ACC112 (cell line): ENCODE measurements around the gene NGEF.
"Not testable (repeated sequence)": the region's sequence is repeated elsewhere in the genome, so short reads cannot be mapped to it uniquely, and the experiment has no call there.

ENCODE experiments used
- H2AFZ ChIP-seq: fragments of 200-600 bp; sonication (generic); one replicate; pipeline ENCODE4 v1.6.0; 2017; ENCODE audit warnings: antibody characterized with exemption, low read length; ENCODE audit not compliant: unreplicated experiment
- H3K27ac ChIP-seq: fragments of 200-600 bp; sonication (generic); 2 replicates; pipeline ENCODE4 v1.5.1; 2014; ENCODE audit warnings: low read depth, mild to moderate bottlenecking, antibody characterized with exemption, low read length, moderate library complexity
- H3K27me3 ChIP-seq: fragments of 200-600 bp; sonication (generic); 2 replicates; pipeline ENCODE4 v1.6.1; 2014; ENCODE audit warnings: mild to moderate bottlenecking, antibody characterized with exemption, low read length, moderate library complexity, mixed read lengths; ENCODE audit not compliant: insufficient read depth
- H3K36me3 ChIP-seq: fragments of 200-600 bp; sonication (generic); 2 replicates; pipeline ENCODE4 v1.6.1; 2016; ENCODE audit warnings: mild to moderate bottlenecking, antibody characterized with exemption, low read length, moderate library complexity, mixed read lengths; ENCODE audit not compliant: insufficient read depth
- H3K4me1 ChIP-seq: fragments of 200-600 bp; sonication (generic); one replicate; pipeline ENCODE4 v1.6.1; 2016; ENCODE audit warnings: low read length, mixed read lengths; ENCODE audit not compliant: insufficient read depth, unreplicated experiment, control insufficient read depth
- H3K4me3 ChIP-seq: fragments of 200-600 bp; sonication (generic); 2 replicates; pipeline ENCODE4 v1.5.1; 2014; ENCODE audit warnings: mild to moderate bottlenecking, low read depth, low read length
- H3K79me2 ChIP-seq: fragments of 200-600 bp; sonication (generic); one replicate; pipeline ENCODE4 v1.6.0; 2016; ENCODE audit warnings: low read length; ENCODE audit not compliant: control insufficient read depth, unreplicated experiment, insufficient read depth

The NGEF gene

DNA sequence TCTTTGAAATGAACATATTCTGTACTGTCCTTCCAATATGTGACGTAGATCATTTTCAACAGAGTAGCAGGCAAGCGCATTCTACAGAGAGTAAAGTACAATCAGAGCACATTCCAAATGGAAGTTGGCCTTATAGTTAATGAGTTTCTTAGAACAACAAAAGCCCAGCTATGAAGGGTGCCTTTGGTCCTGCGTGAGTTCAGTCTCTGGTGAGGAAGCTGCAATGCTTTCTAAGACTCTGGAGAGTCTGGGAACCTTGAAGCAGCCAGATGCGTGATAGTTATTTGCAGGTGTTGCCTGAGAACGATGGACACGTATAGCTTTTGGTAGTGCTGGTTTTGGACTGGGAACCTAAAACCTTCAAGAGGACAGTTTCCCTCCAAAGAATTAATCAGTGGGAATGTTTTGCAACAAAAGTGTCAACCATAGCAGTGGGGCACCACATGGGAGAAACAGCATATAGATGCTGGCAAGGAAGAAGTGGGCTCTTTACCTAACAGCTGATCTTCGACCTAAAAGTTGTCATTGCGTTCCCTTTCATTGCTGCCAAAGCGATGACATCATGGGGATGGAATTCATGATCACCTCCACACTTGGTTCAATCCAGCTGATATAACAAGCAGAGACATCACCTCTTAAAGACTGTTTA, 152.3 kb downstream of the NGEF start:
- Histone ChIP-seq H3K36me3 (peaks cover 47% of the 10 kb centered on the region), H2AFZ (no peak overlapping the region), H3K4me1 (peaks cover 20% of the 10 kb centered on the region), H3K79me2 (no peaks in the 10 kb centered on the region), H3K4me3 (no peak overlapping the region), H3K27ac (no peak overlapping the region), H3K27me3 (no peaks in the 10 kb centered on the region)

DNA sequence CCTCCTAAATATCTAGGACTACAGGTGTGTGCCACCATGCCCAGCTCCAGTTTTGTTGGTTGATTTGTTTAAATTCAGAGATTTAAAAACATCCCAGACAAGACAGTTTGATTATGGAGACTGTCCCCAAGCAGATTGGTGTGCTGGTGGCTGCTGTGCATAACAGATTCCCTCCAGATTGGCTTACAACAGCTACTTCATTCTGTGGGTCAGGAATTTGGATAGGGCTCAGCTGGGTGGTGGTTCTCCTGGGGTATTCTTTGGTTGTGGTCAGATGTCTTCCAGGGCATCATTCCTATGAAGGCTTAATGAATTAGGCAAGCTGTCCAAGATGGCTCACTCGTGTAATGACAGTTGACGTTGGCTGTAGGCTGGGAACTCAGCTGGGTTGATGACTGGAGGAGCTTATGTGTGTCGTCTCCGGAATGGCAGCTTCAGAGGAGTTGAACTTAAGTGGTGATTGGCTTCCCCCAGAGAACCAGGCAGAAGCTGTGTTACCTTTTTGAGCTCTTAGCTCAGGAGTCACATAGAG, 153.6 kb downstream of the NGEF start:
- H3K27me3 ChIP-seq, result no peaks in the 10 kb centered on the region
- H3K36me3 ChIP-seq, result peaks cover 52% of the 10 kb centered on the region
- peaks cover 28% of the 10 kb centered on the region for H3K4me1 ChIP-seq
- H3K79me2 ChIP-seq, result no peaks in the 10 kb centered on the region
- H2AFZ ChIP-seq, result no peak overlapping the region
- no peak overlapping the region for H3K4me3 ChIP-seq
- no peak overlapping the region for H3K27ac ChIP-seq

DNA sequence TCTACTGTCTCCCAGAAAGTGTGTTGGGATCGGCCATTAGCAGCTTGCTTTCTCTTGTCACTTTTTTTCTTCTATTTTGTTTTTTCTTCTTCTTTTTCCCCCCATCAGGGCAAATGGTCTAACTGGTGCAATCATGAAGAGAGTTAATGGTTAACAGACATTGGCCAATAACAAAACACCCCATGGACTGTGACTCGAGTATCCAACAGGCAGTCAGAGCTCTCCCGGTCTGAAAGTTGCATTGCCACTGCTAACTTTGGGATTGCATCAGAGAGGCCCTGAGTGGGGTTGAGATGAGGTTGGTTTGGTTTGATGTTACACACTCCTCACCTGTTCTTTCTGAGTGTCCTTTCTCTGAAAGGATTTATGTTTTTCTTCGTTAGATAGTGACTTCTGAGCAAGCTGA, 155.9 kb downstream of the NGEF start:
- Histone ChIP-seq H3K36me3 (peaks cover 55% of the 10 kb centered on the region), H3K27ac (peak overlapping the region; percentile 39), H3K27me3 (no peaks in the 10 kb centered on the region), H3K79me2 (no peaks in the 10 kb centered on the region), H3K4me1 (peaks cover 44% of the 10 kb centered on the region), H3K4me3 (no peak overlapping the region), H2AFZ (no peak overlapping the region)

DNA sequence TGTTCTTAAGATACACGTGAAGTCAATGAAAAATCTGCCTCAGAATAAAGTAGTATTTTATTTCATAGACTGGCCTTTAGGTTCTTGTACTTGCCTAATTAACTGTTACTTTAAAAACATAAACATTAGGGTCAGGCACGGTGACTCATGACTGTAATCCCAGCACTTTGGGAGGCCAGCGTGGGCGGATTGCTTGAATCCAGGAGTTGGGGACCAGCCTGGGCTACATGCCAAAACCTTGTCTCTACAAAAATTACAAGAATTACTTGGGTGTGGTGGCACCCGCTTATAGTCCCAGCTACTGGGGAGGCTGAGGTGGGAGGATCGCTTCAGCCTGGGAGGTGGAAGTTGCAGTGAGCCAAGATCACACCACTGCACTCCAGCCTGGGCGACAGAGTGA, 159.0 kb downstream of the NGEF start:
- Histone ChIP-seq H3K27ac (peak overlapping the region; percentile 40), H3K79me2 (no peaks in the 10 kb centered on the region), H2AFZ (no peak overlapping the region), H3K27me3 (no peaks in the 10 kb centered on the region), H3K4me3 (no peak overlapping the region), H3K4me1 (peaks cover 38% of the 10 kb centered on the region), H3K36me3 (peaks cover 43% of the 10 kb centered on the region)

DNA sequence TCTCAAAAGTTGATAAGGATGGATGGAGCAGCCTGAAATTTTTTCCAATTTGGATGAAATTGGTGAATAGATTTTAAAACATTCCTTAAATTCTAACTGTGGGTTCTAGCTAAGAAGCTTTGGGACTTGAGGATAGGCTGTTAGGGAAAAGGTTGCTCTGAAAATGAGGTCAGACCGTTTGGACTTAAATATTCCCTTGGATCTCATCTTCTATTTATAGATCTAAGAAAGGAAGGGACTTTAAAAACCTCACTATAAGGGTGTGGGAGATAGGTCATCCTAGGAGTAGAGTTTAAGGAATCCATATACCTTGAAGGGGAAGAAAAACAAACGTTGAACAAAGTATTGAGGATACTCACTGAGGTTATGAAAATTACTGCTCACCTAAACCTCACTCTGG, 160.4 kb downstream of the NGEF start:
- peaks cover 38% of the 10 kb centered on the region for H3K4me1 ChIP-seq
- H3K36me3 ChIP-seq, result peaks cover 34% of the 10 kb centered on the region

DNA sequence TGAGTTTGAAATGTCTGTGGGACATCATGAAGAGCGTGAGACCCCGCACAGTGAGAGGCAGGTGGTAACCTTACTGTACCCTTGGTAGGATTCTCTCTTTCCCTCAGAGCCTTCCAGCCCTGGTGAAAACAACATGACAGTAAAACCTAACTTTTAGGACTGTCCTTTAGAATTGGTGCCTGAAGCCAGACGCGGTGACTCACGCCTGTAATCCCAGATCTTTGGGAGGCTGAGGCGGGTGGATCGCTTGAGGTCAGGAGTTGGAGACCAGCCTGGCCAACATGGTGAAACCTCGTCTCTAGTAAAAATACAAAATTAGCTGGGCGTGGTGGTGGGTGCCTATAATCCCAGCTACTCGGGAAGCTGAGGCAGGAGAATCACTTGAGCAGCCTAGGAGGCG, 161.0 kb downstream of the NGEF start:
- H3K79me2 ChIP-seq, H3K4me3 ChIP-seq, H3K27me3 ChIP-seq, H2AFZ ChIP-seq: not testable (repeated sequence)
- H3K36me3 ChIP-seq, result peaks cover 29% of the 10 kb centered on the region
- H3K27ac ChIP-seq, result 0 out of 2 replicates have a peak overlapping the region, but pooled peaks have one; percentile 13
- peaks cover 36% of the 10 kb centered on the region for H3K4me1 ChIP-seq

More for the DNA sequence above, 160.4 kb downstream of the NGEF start:
- Histone ChIP-seq H3K79me2 (no peaks in the 10 kb centered on the region), H3K4me3 (no peak overlapping the region), H3K27me3 (no peaks in the 10 kb centered on the region), H2AFZ (no peak overlapping the region), H3K27ac (no peak overlapping the region)

DNA sequence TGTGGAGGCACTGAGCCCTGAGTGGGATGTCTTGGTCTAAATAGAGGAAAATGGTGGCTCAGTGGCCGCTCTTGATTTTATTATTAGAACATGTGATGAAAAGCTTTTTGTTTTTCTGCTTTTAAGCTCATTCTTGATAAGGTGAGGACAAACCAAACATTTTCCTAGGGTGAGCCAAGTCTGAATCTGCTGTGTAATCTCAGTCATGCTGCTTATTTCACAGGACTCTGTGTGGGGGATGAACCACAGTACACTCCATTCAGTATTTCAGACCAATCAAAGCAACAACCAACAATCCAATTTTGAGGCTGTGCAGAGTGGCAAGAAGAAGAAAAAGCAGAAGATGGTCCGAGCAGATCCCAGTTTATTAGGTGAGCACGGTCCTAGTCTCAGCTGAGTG, 163.0 kb downstream of the NGEF start:
- peaks cover 20% of the 10 kb centered on the region for H3K4me1 ChIP-seq
- no peak overlapping the region for H2AFZ ChIP-seq
- no peaks in the 10 kb centered on the region for H3K79me2 ChIP-seq
- H3K27me3 ChIP-seq, result no peaks in the 10 kb centered on the region
- H3K4me3 ChIP-seq, result no peak overlapping the region
- H3K36me3 ChIP-seq, result peaks cover 28% of the 10 kb centered on the region
- H3K27ac ChIP-seq, result no peak overlapping the region

DNA sequence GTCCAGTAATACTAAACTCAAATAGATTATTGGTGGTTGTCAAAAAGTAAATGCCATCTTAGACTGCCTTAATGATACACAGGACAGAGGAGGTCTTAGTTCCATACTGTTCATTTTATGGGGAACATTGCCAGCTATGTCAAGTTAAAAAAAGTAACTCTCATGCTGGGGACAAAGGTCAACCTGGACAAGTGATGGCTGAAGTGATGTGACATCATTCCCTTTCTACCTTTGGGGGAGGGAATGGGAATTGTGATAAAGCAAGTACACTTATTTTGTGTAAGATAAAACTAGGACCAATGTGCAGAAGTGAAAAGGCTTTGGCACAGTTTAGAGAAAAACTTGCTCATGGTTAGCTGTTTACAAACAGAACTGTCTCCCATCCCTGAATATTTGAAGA, 167.0 kb downstream of the NGEF start:
- Histone ChIP-seq H3K79me2 (no peaks in the 10 kb centered on the region), H3K4me3 (no peak overlapping the region), H2AFZ (no peak overlapping the region), H3K27ac (no peak overlapping the region), H3K27me3 (no peaks in the 10 kb centered on the region), H3K4me1 (no peaks in the 10 kb centered on the region), H3K36me3 (peaks cover 24% of the 10 kb centered on the region)

DNA sequence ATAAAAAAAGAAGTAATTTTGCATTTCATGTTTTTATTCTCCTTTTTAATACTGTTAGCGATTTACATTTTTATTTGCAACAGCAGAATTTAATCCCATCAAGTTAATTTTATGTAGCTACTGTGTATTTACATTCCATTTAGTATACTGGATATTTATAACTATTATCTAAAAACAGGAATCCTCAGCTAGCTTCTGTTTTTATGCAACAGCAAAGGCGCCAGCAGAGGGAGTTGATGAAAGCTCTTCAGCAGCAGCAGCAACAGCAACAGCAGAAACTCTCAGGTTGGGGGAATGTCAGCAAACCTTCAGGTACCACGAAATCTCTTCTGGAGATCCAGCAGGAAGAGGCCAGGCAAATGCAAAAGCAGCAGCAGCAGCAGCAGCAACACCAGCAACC, 169.2 kb downstream of the NGEF start:
- H2AFZ ChIP-seq, result no peak overlapping the region
- no peak overlapping the region for H3K4me3 ChIP-seq
- H3K27me3 ChIP-seq, result no peaks in the 10 kb centered on the region
- peaks cover 40% of the 10 kb centered on the region for H3K36me3 ChIP-seq
- H3K27ac ChIP-seq, result no peak overlapping the region
- no peaks in the 10 kb centered on the region for H3K79me2 ChIP-seq
- no peaks in the 10 kb centered on the region for H3K4me1 ChIP-seq

DNA sequence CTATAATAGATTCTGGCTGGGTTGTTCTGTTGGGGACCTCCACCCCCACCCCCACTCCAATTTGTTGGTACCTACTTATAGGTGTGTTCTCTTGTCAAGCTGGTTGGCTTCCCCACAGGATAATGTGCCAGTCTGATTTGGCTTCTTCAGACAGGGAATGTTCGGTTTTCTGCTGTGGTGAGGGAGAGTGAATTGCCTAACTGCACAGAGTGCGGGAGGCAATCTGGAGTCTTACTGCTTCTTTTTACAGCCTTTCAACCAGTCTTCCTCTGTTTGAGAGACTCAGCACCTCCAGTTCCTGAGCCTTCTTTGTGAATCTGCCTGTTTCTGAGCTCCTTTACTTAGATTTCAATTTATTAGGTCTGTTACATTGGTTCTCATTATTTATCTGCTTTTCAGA, 170.4 kb downstream of the NGEF start:
- Histone ChIP-seq H3K27me3 (no peaks in the 10 kb centered on the region), H3K27ac (no peak overlapping the region), H3K4me3 (no peak overlapping the region), H3K79me2 (no peaks in the 10 kb centered on the region), H3K4me1 (peaks cover 11% of the 10 kb centered on the region), H2AFZ (no peak overlapping the region), H3K36me3 (peaks cover 37% of the 10 kb centered on the region)

DNA sequence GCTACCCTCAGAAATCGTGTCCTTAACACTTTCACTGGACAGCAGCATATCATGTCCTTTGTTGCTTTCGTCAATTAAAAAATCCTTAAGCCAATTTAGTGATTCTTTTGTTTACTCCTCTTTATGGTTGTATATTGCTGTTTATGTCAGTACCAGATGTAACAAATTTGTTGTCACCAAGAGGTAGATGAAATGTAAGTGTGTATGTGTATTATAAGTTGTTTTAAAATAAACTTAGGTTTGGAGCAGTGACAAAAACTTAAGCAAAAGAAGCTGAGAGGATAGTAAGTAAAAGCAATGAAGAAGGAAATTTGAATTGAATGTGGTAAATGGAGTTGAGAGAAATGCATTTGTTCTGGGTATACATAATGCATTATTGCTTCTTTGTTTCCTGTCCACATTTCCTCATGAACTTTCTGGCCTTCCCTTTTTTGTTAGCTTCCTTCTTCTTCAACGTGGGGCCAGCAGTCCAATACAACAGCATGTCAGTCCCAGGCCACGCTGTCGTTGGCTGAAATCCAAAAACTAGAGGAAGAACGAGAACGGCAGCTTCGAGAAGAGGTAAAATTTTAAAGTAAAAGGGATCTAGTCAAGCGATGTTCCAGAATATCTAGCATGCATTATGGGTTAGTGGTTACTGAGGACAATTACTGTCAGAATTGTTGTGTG, 173.5 kb downstream of the NGEF start:
- no peaks in the 10 kb centered on the region for H3K27me3 ChIP-seq
- no peak overlapping the region for H2AFZ ChIP-seq
- H3K4me3 ChIP-seq, result no peak overlapping the region
- peaks cover 13% of the 10 kb centered on the region for H3K4me1 ChIP-seq
- no peak overlapping the region for H3K27ac ChIP-seq
- H3K36me3 ChIP-seq, result peaks cover 16% of the 10 kb centered on the region; the same call in 1 of the 2 replicates
- H3K79me2 ChIP-seq, result no peaks in the 10 kb centered on the region
